Stimulated activated CD4-positive, alpha-beta T cell treated with anti-CD3 and anti-CD28 coated beads, Interleukin-12 subunit alpha, Interleukin-12 subunit beta, amount 100 ng/mL, for 4 hours (primary cell): Measurements from ENCODE around the gene SH2B3.
"Not testable (repeated sequence)": the region's sequence is repeated elsewhere in the genome, so short reads cannot be mapped to it uniquely, and the experiment has no call there.

Source experiments
- DNase-seq: peaks from one replicate; pipeline ENCODE4 v3.0.0-alpha.2; 2020

Gene SH2B3

GRCh38 chr12:111405859-111406473 lies at the start of gene SH2B3:
SH2B3 (plus strand) TSS chr12:111405923; CDS start chr12:111418146, 12,223 bp downstream.
- DNase-seq = no peak

- DNase-seq = peak; percentile 5
These were observed 46.4 kb upstream of the SH2B3 start for GRCh38 chr12:111359231-111359913.

GRCh38 chr12:111359914-111360276 lies 45.8 kb upstream of the SH2B3 start:
- no peak for DNase-seq

- DNase-seq = no peak
These were observed 45.3 kb upstream of the SH2B3 start for GRCh38 chr12:111360325-111360930.

GRCh38 chr12:111361073-111361716 lies 44.5 kb upstream of the SH2B3 start:
- DNase-seq = no peak

- no peak for DNase-seq
These were observed 43.8 kb upstream of the SH2B3 start for GRCh38 chr12:111361717-111362576.

GRCh38 chr12:111362687-111363475 lies 42.8 kb upstream of the SH2B3 start:
- no peak for DNase-seq

- DNase-seq = no peak
These were observed 42.1 kb upstream of the SH2B3 start for GRCh38 chr12:111363578-111363977.

GRCh38 chr12:111366075-111366474 lies 39.6 kb upstream of the SH2B3 start:
- no peak for DNase-seq

GRCh38 chr12:111366583-111366982 lies 39.1 kb upstream of the SH2B3 start:
- DNase-seq = no peak

- no peak for DNase-seq
These were observed 38.0 kb upstream of the SH2B3 start for GRCh38 chr12:111367661-111368221.

- DNase-seq = no peak
These were observed 37.4 kb upstream of the SH2B3 start for GRCh38 chr12:111368291-111368787.

- peak; percentile 86 for DNase-seq
These were observed 36.8 kb upstream of the SH2B3 start, which contains the start of gene PHETA1 for GRCh38 chr12:111368788-111369495. PHETA1 (minus strand) TSS chr12:111369095; CDS start chr12:111363427, 5,668 bp downstream.

- no peak for DNase-seq
These were observed 36.1 kb upstream of the SH2B3 start for GRCh38 chr12:111369496-111370220.

- DNase-seq = not testable (repeated sequence)
These were observed 32.5 kb upstream of the SH2B3 start for GRCh38 chr12:111373231-111373630.

GRCh38 chr12:111377440-111377839 lies 28.3 kb upstream of the SH2B3 start:
- no peak for DNase-seq

- no peak for DNase-seq
These were observed 25.7 kb upstream of the SH2B3 start for GRCh38 chr12:111379942-111380554.

- no peak for DNase-seq
These were observed 21.1 kb upstream of the SH2B3 start for GRCh38 chr12:111384596-111384995.

GRCh38 chr12:111386885-111387284 lies 18.8 kb upstream of the SH2B3 start:
- DNase-seq = no peak
